Natural killer cell (primary cell): ENCODE measurements around the gene PDE4D. TPM values are rescaled to one million over a fixed set of nuclear protein-coding genes. Genes with fewer than 3 reads are reported as not detected.

Experiments
- ATAC-seq, 3 donors: fragments of 150-1000 bp in 2 of 3; fragments of 200-7000 bp in 1 of 3; cut with Tn5 transposase; 1 replicate in 1 of 3; 2 replicates in 2 of 3; pipeline ENCODE4 v1.10.0; 2021; ENCODE audit warnings: mild to moderate bottlenecking in 2 of 3, moderate library complexity in 2 of 3
- DNase-seq, 2 donors: peaks; one replicate each; pipeline versions ENCODE4 v3.0.0 to v3.0.0-alpha.2; 2013 to 2021; ENCODE audit warnings: mixed read lengths in 1 of 2
- H3K27ac ChIP-seq: one replicate; pipeline ENCODE4 v1.5.1; 2013; ENCODE audit warnings: mild to moderate bottlenecking, low read length
- H3K27me3 ChIP-seq: one replicate; pipeline ENCODE4 v1.6.1; 2013; ENCODE audit warnings: low read length; ENCODE audit not compliant: control insufficient read depth, insufficient read depth
- H3K36me3 ChIP-seq: one replicate; pipeline ENCODE4 v1.6.1; 2013; ENCODE audit warnings: low read length; ENCODE audit not compliant: control insufficient read depth, insufficient read depth
- H3K4me1 ChIP-seq: one replicate; pipeline ENCODE4 v1.6.1; 2013; ENCODE audit warnings: low read length; ENCODE audit not compliant: control insufficient read depth, insufficient read depth
- H3K4me3 ChIP-seq: one replicate; pipeline ENCODE4 v1.5.1; 2013; ENCODE audit warnings: low read length
- H3K9me3 ChIP-seq: one replicate; pipeline ENCODE4 v1.6.1; 2013; ENCODE audit warnings: low read length; ENCODE audit not compliant: control insufficient read depth, insufficient read depth
- H3K27ac Mint-ChIP-seq, 2 donors: one replicate each; pipeline ENCODE4 v1.8.0; 2022; ENCODE audit warnings: mild to moderate bottlenecking in 2 of 2, mixed read lengths in 2 of 2, moderate library complexity in 1 of 2
- H3K27me3 Mint-ChIP-seq, 2 donors: one replicate each; pipeline ENCODE4 v1.8.0; 2022; ENCODE audit warnings: low read depth in 2 of 2, mixed read lengths in 2 of 2
- H3K36me3 Mint-ChIP-seq: one replicate; pipeline ENCODE4 v1.8.0; 2022; ENCODE audit warnings: mixed read lengths
- H3K4me1 Mint-ChIP-seq, 2 donors: one replicate each; pipeline ENCODE4 v1.8.0; 2022; ENCODE audit warnings: mixed read lengths in 2 of 2
- H3K4me3 Mint-ChIP-seq: one replicate; pipeline ENCODE4 v1.8.0; 2022; ENCODE audit warnings: mild to moderate bottlenecking, moderate library complexity, mixed read lengths
- H3K9me3 Mint-ChIP-seq, 2 donors: one replicate each; pipeline ENCODE4 v1.8.0; 2022; ENCODE audit warnings: mixed read lengths in 2 of 2
- WGBS: methylation state at CpG from one replicate; pipeline ENCODE4 v1.1.7; 2013; ENCODE audit warnings: missing lambda C conversion rate; ENCODE audit not compliant: insufficient coverage; 5-methylcytosine and 5-hydroxymethylcytosine counted together
- intact Hi-C: fragments of 100-400 bp; cut with micrococcal nuclease; formaldehyde crosslinking; loops from one replicate; pipeline ENCODE4 v1.14.2; 2022
- total RNA-seq, 4 donors: library from RNA; stranded (reverse); fragments of 120-200 nt in 1 of 4; gene quantifications; one replicate each; pipeline versions ENCODE4 v1.2.3 to v1.2.4, GENCODE V29; 2013 to 2022
- TF ChIP-seq, protein P1 (sequence below): fragments of 200-600 bp; IDR thresholded peaks from one replicate; pipeline ENCODE4 v1.8.0; 2022; ENCODE audit warnings: antibody characterized with exemption

The PDE4D gene
- total RNA-seq, 3 donors from 2014 or later (not counting 1 experiment from before 2014, with no cell fraction given): 109 to 170 (median 116) TPM

- TF ChIP-seq, protein P1, sequence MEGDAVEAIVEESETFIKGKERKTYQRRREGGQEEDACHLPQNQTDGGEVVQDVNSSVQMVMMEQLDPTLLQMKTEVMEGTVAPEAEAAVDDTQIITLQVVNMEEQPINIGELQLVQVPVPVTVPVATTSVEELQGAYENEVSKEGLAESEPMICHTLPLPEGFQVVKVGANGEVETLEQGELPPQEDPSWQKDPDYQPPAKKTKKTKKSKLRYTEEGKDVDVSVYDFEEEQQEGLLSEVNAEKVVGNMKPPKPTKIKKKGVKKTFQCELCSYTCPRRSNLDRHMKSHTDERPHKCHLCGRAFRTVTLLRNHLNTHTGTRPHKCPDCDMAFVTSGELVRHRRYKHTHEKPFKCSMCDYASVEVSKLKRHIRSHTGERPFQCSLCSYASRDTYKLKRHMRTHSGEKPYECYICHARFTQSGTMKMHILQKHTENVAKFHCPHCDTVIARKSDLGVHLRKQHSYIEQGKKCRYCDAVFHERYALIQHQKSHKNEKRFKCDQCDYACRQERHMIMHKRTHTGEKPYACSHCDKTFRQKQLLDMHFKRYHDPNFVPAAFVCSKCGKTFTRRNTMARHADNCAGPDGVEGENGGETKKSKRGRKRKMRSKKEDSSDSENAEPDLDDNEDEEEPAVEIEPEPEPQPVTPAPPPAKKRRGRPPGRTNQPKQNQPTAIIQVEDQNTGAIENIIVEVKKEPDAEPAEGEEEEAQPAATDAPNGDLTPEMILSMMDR: no peak
- intact Hi-C loops: no loop called here
- no peaks in the 10 kb centered on the region for H3K9me3 Mint-ChIP-seq
Measured at GRCh38 chr5:59134471-59135163, 758.9 kb downstream of the PDE4D start.

DNA sequence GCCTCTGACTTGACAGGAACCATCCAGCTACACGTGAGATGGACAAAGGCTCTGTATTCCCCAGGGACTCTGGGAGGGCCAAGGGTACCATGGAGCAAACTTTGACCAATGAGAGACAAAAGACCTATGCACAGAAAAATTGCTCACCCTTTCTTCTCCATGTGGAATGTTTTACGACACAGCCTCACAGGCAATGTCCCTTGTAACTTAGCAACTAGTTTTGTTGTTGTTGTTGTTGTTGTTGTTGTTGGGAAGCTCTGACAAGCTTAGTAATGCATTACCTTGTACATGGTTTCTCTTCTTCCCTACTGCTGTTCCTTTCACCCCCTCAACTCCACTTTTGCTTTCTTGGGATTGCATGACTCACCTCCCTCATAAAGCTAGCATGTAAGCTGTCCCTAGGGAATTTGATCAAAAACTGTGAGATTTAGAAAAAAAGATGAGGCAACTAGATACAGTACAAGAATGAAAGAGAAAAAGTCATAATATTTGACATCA, 759.7 kb downstream of the PDE4D start:
- peak overlapping the region in 1 of 2 donors; percentile 49 for H3K27ac Mint-ChIP-seq
- ATAC-seq: no peak
- no peak for DNase-seq

More at GRCh38 chr5:59134471-59135163, 758.9 kb downstream of the PDE4D start:
- H3K4me1 ChIP-seq: peaks cover 2% of the 10 kb centered on the region
- DNase-seq (peak in 1 of 2 donors; percentile 20), ATAC-seq (peak in 1 of 3 donors; percentile 49)
- H3K36me3 ChIP-seq: no peaks in the 10 kb centered on the region
- no peak overlapping the region for H3K27ac ChIP-seq
- H3K4me3 ChIP-seq: no peak overlapping the region
- peaks cover 2 to 8% of the 10 kb centered on the region in 2 donors for H3K27me3 Mint-ChIP-seq
- no peaks in the 10 kb centered on the region for H3K27me3 ChIP-seq
- H3K4me1 Mint-ChIP-seq: peaks cover 15 to 31% of the 10 kb centered on the region in 2 donors
- no peaks in the 10 kb centered on the region for H3K36me3 Mint-ChIP-seq
- H3K27ac Mint-ChIP-seq: no peak overlapping the region
- 66% methylated on average over 3 of the region's 5 CpGs for WGBS
- no peak overlapping the region for H3K4me3 Mint-ChIP-seq
- H3K9me3 ChIP-seq: no peaks in the 10 kb centered on the region

GRCh38 chr5:59132131-59132530, 761.4 kb downstream of the PDE4D start:
- TF ChIP-seq, protein P1: no peak
- intact Hi-C loops: no loop called here
- H3K36me3 ChIP-seq: no peaks in the 10 kb centered on the region
- no peak overlapping the region for H3K4me3 ChIP-seq
- Mint-ChIP-seq H3K9me3 (no peaks in the 10 kb centered on the region), H3K36me3 (no peaks in the 10 kb centered on the region), H3K4me3 (no peak overlapping the region), H3K4me1 (peaks cover 15 to 31% of the 10 kb centered on the region in 2 donors), H3K27me3 (peaks cover under 1 to 5% of the 10 kb centered on the region in 2 donors), H3K27ac (peak overlapping the region; percentile 30 to 41)
- 17% methylated on average over 1 of the region's 5 CpGs for WGBS
- H3K27me3 ChIP-seq: no peaks in the 10 kb centered on the region
- H3K9me3 ChIP-seq: no peaks in the 10 kb centered on the region
- H3K27ac ChIP-seq: no peak overlapping the region
- H3K4me1 ChIP-seq: peaks cover 10% of the 10 kb centered on the region
- DNase-seq (peak in 1 of 2 donors; percentile 60), ATAC-seq (no peak)

More for the DNA sequence above, 759.7 kb downstream of the PDE4D start:
- Mint-ChIP-seq H3K4me3 (no peak overlapping the region), H3K4me1 (peaks cover 15 to 31% of the 10 kb centered on the region in 2 donors), H3K9me3 (no peaks in the 10 kb centered on the region), H3K27me3 (peaks cover 2 to 8% of the 10 kb centered on the region in 2 donors), H3K36me3 (no peaks in the 10 kb centered on the region)
- TF ChIP-seq, protein P1: no peak
- Histone ChIP-seq H3K27me3 (no peaks in the 10 kb centered on the region), H3K27ac (no peak overlapping the region), H3K4me1 (peaks cover 2% of the 10 kb centered on the region), H3K36me3 (no peaks in the 10 kb centered on the region), H3K9me3 (no peaks in the 10 kb centered on the region), H3K4me3 (no peak overlapping the region)
- intact Hi-C loops: no loop called here
- 82% methylated on average over 1 of the region's 2 CpGs for WGBS
